Measurements from ENCODE around the gene HBG1. TPM values are rescaled to one million over a fixed set of nuclear protein-coding genes. Genes with fewer than 3 reads are reported as not detected.
A peak's percentile ranks its signal among the peaks of the same experiment; 100 is the strongest.

HBG1 gene
- total and polyA plus RNA-seq, 8 donors: 6.2 TPM; not detected in 7

DNA sequence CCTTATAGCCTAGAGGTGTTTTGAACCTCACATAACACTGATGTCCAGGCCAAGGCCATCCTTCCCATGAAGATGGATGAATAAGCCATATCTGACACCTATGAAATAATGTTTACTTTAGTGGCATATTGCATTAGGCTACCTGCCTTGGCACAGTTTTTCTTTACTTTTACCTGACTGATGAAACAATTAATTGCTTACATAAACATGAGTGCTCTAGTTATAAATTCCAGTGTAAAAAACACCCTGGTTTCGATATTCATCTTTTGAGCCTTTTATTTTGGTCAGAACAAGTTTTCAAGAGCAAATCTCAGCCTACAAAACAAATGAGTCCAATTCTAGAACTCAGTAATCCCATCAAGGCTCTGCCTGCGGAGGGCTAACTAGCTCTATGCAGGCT, 27.0 kb upstream of the HBG1 start:
- intact Hi-C loops (cut with DNase I; ENCODE audit: low total_unique reads): no loop called here
- no peaks in the 10 kb centered on the region for H3K36me3 ChIP-seq
- WGBS, 5 donors: 78 to 85% (median 80%) methylated on average over 2 of the region's 2 CpGs
- no peak overlapping the region for H3K4me3 ChIP-seq
- H3K27me3 ChIP-seq: no peaks in the 10 kb centered on the region
- no peaks in the 10 kb centered on the region for H3K9me3 ChIP-seq
- no peaks in the 10 kb centered on the region for H3K4me1 ChIP-seq
- DNase-seq: no peak
- TF ChIP-seq, protein P1, sequence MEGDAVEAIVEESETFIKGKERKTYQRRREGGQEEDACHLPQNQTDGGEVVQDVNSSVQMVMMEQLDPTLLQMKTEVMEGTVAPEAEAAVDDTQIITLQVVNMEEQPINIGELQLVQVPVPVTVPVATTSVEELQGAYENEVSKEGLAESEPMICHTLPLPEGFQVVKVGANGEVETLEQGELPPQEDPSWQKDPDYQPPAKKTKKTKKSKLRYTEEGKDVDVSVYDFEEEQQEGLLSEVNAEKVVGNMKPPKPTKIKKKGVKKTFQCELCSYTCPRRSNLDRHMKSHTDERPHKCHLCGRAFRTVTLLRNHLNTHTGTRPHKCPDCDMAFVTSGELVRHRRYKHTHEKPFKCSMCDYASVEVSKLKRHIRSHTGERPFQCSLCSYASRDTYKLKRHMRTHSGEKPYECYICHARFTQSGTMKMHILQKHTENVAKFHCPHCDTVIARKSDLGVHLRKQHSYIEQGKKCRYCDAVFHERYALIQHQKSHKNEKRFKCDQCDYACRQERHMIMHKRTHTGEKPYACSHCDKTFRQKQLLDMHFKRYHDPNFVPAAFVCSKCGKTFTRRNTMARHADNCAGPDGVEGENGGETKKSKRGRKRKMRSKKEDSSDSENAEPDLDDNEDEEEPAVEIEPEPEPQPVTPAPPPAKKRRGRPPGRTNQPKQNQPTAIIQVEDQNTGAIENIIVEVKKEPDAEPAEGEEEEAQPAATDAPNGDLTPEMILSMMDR (IDR thresholded peaks at IDR 0.05): no peak
- TF ChIP-seq EP300 (IDR thresholded peaks at IDR 0.05) (no peak), POLR2AphosphoS5 (IDR thresholded peaks at IDR 0.05) (no peak), POLR2A (IDR thresholded peaks at IDR 0.05) (no peak)
- no peak overlapping the region for H3K27ac ChIP-seq

DNA sequence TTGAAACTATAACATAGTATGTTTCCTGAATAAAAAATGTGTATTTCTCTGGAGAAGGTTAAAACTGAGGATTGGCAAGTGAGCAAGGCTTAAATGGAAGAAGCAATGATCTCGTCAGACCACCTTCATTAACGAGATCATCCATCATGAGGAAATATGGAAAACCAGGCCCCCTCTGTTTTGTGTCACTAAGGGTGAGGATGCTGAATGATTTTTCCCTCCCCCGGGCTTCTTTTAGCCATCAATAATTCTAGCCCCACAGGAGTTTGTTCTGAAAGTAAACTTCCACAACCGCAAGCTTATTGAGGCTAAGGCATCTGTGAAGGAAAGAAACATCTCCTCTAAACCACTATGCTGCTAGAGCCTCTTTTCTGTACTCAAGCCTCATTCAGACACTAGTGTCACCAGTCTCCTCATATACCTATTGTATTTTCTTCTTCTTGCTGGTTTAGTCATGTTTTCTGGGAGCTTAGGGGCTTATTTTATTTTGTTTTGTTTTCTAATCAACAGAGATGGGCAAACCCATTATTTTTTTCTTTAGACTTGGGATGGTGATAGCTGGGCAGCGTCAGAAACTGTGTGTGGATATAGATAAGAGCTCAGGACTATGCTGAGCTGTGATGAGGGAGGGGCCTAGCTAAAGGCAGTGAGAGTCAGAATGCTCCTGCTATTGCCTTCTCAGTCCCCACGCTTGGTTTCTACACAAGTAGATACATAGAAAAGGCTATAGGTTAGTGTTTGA, 25.9 kb upstream of the HBG1 start:
- peak in 1 of 2 donors; percentile 11 for DNase-seq
- WGBS, 5 donors: 55 to 71% (median 67%) methylated on average over 6 of the region's 6 CpGs
- intact Hi-C loops (cut with DNase I; ENCODE audit: low total_unique reads): no loop called here
- Histone ChIP-seq H3K27ac (no peak overlapping the region), H3K4me3 (no peak overlapping the region), H3K27me3 (no peaks in the 10 kb centered on the region), H3K9me3 (no peaks in the 10 kb centered on the region), H3K36me3 (no peaks in the 10 kb centered on the region), H3K4me1 (no peaks in the 10 kb centered on the region)
- TF ChIP-seq EP300 (IDR thresholded peaks at IDR 0.05) (no peak), POLR2A (IDR thresholded peaks at IDR 0.05) (no peak), POLR2AphosphoS5 (IDR thresholded peaks at IDR 0.05) (no peak)
- TF ChIP-seq, protein P1 (IDR thresholded peaks at IDR 0.05): no peak

DNA sequence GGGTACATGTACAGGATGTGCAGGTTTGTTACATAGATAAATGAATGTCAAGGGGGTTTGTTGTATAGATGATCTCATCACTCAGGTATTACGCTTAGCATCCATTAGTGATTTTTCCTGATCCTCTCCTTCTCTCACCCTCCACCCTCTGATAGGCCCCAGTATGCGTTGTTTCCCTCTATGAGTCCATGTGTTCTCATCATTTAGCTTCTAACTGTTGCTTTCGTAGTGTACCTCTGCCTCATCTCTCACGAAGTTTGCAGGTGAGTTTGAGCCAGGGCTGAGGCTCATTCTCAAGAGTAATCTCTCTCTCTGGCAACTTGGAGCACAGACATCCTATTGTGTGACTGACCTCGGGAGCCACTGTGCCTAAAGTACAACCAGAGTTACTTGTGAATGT, 24.7 kb upstream of the HBG1 start:
- Histone ChIP-seq H3K27me3 (no peaks in the 10 kb centered on the region), H3K4me3 (no peak overlapping the region), H3K27ac (no peak overlapping the region), H3K36me3 (no peaks in the 10 kb centered on the region), H3K4me1 (no peaks in the 10 kb centered on the region), H3K9me3 (no peaks in the 10 kb centered on the region)
- intact Hi-C loops (cut with DNase I; ENCODE audit: low total_unique reads): no loop called here
- TF ChIP-seq, protein P1 (IDR thresholded peaks at IDR 0.05): no peak
- no peak for TF ChIP-seq EP300 (IDR thresholded peaks at IDR 0.05)
- TF ChIP-seq POLR2A (IDR thresholded peaks at IDR 0.05): no peak
- TF ChIP-seq POLR2AphosphoS5 (IDR thresholded peaks at IDR 0.05): no peak
- 67 to 76% (median 70%) methylated on average over 5 of the region's 5 CpGs for WGBS, 5 donors
- DNase-seq: no peak

DNA sequence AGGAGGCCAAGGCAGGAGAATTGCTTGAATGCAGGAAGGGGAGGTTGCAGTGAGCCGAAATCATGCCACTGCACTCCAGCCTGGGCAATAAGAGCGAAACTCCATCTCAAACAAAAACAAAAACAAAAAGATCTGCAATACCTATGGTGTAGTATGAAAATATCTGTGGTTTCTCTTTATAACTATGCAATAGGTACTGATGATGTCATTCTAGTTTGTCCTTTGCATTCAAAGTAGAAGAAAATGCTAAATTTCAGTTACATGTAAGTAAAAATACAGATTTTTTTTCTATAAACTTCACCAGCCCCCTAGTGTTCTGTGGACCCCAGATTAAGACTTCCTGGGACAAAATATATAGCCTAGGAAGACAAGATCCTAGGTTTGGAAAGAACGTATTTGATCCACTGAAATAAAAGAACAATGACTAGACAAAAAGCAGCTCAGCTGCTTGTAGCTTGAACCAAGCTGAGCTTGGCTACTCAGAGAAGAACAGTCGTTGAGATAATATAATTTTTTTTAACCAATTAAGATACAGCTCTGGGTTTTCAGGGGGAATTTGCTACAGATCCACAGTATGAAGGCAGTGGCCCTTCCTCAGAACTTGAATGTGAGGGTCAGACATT, 22.8 kb upstream of the HBG1 start:
- H3K27me3 ChIP-seq: no peaks in the 10 kb centered on the region
- TF ChIP-seq, protein P1 (IDR thresholded peaks at IDR 0.05): no peak
- TF ChIP-seq POLR2A (IDR thresholded peaks at IDR 0.05): no peak
- no peak for TF ChIP-seq EP300 (IDR thresholded peaks at IDR 0.05)
- no peak for TF ChIP-seq POLR2AphosphoS5 (IDR thresholded peaks at IDR 0.05)
- no peak overlapping the region for H3K27ac ChIP-seq
- no peaks in the 10 kb centered on the region for H3K4me1 ChIP-seq
- no peaks in the 10 kb centered on the region for H3K36me3 ChIP-seq
- WGBS, 5 donors: 67 to 77% (median 68%) methylated on average over 4 of the region's 4 CpGs
- intact Hi-C loops (cut with DNase I; ENCODE audit: low total_unique reads): no loop called here
- no peaks in the 10 kb centered on the region for H3K9me3 ChIP-seq
- H3K4me3 ChIP-seq: no peak overlapping the region
- DNase-seq: no peak
